ENCODE results near the gene CCDC126.

GRCh38 chr7:23598296-23598695 is 1.1 kb downstream of the CCDC126 start:
- no peak for TF ChIP-seq CTCF (conservative IDR thresholded peaks at IDR 0.05)
- TF ChIP-seq ZFX (IDR thresholded peaks at IDR 0.05) = no peak
